OCI-LY3 (cell line): ENCODE data around the gene PLA1A.

Experiments
- CTCF ChIP-seq: fragments of 200-600, 300-600 bp; sonication (generic); IDR thresholded peaks from 2 replicates; pipeline ENCODE4 v1.5.1; 2014; ENCODE audit warnings: antibody characterized with exemption, low read length, low read depth
- EZH2phosphoT487 ChIP-seq: fragments of 200-600 bp; shearing (Covaris generic); IDR thresholded peaks from 2 replicates; pipeline ENCODE4 v1.6.1; 2018; ENCODE audit warnings: antibody characterized with exemption, mixed run types, low read depth

GRCh38 chr3:119663885-119664284 lies 66.2 kb downstream of the PLA1A start:
- no peak for TF ChIP-seq CTCF
- no peak for TF ChIP-seq EZH2phosphoT487
